H54 (cell line): ENCODE data around the gene TRIP12.
"Not testable (repeated sequence)": the region's sequence is repeated elsewhere in the genome, so short reads cannot be mapped to it uniquely, and the experiment has no call there.

Experiments
- DNase-seq: peaks from one replicate; pipeline ENCODE4 v3.0.0; 2011; ENCODE audit warnings: low spot score, mixed read lengths; ENCODE audit not compliant: insufficient read length
- FAIRE-seq: peaks from 3 replicates; lab custom pipeline; 2011; peaks lifted over from hg19 to GRCh38; lab: Jason Lieb, UNC
- POLR2A ChIP-seq: IDR thresholded peaks from 2 replicates; pipeline ENCODE4 v1.6.1; 2011; ENCODE audit warnings: low read depth, mild to moderate bottlenecking, low read length

The TRIP12 gene

DNA sequence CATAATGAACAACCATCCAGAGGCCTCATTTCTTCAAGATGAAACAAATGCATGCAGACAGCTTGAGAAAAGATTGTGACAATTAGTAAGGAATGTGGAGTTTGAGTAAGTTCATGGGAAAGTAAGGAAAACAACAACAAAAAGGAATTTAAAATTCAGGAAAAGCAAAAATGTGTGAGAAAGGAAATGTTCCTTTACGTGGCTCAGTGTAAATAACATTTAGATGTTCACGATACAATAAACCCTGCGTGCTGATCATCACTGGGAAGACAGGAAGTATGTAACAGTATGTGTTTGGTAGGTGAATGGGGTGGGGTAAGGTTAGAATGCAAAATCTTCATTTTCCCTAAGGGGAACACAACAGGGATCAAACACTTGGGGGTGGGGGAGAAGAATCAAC, 72.7 kb downstream of the TRIP12 start:
- DNase-seq (no peak), FAIRE-seq (peak; percentile 55)
- no peak for TF ChIP-seq POLR2A

DNA sequence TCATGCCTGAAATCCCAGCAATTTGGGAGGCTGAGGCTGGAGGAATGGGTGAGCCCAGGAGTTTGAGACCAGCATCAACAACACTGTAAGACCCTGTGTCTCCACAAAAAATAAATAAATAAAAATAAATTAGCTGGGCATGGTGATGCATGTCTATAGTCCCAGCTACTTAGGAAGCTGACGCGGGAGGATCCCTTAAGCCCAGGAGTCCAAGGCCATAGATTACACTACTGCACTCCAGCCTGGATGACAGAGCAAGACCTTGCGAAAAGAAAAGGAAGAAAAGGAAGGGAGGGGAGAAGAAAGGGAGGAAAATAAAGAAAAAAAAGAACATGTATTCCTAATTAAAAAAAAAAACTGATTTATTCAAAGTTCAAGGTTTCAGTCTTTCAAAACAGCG, 78.2 kb downstream of the TRIP12 start:
- no peak for DNase-seq
- FAIRE-seq = no peak
- TF ChIP-seq POLR2A = no peak

DNA sequence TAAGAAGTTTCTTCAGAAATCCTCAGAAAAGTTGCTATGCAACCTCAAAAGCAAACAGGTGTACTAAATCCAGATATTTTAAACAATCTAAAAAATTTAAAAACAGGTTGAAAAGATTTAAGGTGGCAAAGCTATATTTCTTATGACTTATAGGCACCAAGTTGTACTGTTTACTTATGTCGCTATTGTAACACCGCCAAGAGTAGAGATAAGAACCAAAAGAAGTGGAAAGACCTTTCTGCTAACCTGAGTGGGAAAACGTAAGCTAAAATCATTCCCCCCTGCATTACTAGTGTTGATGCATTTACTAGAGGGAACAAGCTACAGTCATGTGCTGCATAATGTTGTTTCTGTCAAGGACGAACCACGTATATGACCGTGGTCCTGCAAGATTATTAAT, 83.1 kb downstream of the TRIP12 start:
- TF ChIP-seq POLR2A = no peak
- DNase-seq (no peak), FAIRE-seq (peak; percentile 6)

DNA sequence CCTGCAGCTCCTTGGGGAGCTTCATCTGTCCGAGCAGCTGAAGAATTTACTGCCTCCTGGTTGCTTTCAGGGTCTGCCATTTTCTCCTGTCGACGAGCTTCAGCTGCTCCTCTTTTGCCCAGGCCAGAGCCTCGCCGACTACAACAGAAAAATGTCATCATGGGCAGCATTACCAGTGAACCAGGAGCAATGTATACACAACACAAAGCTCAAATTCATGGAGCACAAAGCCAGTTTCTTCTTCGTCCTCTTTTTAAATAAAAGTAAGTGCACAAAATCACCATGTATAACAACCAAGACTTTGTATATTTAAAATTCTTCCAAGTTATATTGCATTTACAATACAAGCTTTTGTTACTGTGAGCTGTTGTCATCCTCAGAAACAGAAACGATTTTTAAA, 85.0 kb downstream of the TRIP12 start:
- DNase-seq (no peak), FAIRE-seq (no peak)
- no peak for TF ChIP-seq POLR2A

DNA sequence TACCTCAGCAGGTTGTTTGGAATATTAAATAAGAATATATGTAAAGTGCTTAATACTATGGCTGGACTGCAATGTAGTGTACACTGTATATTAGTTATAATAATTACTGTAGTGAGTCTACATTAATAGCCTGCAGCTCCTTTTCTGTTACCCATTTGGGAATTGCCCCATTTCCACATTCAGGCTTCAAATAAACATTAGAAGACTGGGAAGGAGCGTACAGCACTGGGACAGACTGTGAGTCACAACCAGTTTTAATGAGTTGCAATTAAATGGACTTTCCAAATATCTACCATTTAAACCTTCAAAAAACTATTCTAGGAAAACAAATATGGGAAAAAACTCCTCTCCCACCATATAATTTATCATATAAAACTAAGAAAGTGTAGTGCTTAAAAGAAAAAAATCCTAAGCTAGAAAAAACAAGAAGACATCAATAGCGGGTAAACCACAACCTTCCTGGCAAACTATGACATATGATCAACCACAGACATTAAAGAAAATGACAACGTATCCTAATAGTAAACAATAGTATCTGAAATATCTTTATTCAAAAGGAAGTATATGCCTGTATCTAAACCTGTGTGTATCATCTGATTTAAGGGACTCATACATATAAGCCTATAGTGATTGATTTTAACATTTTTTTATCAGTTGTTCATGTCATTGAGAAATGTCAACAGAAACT, 86.1 kb downstream of the TRIP12 start:
- DNase-seq (no peak), FAIRE-seq (no peak)
- TF ChIP-seq POLR2A = no peak

DNA sequence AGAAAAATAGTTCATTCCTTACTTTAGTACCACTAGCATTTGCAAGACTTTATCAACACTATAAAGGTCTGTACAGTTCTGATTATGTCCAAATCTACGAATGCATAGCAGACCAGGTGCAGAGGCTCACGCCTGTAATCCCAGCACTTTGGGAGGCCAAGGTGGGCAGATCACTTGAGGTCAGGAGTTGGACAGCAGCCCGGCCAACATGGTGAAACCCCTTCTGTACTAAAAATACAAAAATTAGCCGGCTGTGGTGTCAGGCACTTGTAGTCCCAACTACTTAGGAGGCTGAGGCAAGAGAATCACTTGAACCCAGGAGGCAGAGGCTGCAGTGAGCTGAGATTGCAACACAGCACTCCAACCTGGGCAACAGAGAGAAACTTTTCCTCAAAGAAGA, 87.4 kb downstream of the TRIP12 start:
- FAIRE-seq, DNase-seq: not testable (repeated sequence)

DNA sequence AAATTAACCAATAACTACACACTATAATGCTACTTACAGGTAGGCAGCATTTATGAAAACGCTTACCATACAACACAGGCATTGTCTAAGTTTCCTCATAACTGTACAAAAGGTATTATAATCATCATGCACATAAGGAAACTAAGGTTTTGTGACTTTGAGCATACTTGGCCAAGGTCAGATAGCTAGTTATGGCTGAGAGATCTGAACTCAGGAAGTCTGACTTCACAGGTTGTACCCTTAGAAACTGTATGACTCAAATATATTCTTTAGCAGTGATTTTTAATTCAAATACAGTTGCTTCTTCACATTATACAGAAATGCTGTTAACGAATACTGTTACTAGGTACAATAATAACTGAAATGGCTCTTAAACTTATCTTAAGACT, 89.3 kb downstream of the TRIP12 start:
- TF ChIP-seq POLR2A = no peak
- no peak for DNase-seq
- FAIRE-seq = no peak

DNA sequence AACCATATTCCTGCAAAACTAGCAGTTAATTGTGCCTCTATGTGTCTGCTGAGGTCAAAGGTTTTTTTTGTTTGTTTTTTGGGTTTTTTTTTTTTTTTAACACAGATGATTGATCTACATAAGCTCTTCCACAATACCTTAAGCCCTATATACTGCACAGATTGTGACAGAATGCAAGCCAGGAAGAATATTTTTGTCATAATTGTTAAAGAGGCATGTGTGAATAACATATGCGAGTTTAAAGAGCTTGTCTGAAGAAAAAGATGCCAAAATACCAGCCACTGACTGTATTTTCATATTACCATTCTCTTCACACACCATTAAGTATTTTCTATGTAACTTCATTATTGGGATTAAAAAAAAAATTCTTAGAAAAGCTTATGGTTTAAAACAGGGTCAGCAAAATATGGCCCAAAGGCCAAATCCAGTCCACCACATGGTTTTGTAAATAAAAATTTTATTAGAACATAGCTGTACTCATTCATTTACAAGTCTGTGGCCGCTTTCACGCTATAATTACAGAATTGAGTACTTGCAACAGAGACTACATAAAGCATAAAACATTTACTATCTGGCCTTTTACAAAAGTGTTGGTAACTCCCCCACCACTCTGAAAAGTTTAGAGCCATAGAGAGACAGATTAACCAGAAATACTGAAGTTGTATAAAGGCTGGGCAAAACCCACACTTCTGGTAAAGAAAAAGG, 89.9 kb downstream of the TRIP12 start:
- peak; percentile 62 for FAIRE-seq
- no peak for DNase-seq
- TF ChIP-seq POLR2A = no peak

DNA sequence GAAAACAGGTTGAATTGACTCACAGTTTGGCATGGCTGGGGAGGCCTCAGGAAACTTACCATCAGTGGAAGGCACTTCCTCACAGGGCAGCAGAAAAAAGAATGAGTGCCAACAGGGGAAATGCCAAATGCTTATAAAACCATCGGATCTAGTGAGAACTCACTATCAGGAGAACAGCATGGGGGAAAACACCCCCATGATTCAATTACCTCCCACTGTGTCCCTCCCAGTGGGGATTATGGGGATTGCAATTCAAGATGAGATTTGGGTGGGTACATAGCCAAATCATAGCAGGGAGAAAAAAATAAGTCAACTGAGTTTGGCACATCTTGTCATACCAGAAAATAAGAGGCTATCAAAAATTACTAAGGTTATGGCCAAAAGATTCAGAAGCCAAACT, 96.3 kb downstream of the TRIP12 start:
- DNase-seq = no peak
- no peak for TF ChIP-seq POLR2A
- no peak for FAIRE-seq

DNA sequence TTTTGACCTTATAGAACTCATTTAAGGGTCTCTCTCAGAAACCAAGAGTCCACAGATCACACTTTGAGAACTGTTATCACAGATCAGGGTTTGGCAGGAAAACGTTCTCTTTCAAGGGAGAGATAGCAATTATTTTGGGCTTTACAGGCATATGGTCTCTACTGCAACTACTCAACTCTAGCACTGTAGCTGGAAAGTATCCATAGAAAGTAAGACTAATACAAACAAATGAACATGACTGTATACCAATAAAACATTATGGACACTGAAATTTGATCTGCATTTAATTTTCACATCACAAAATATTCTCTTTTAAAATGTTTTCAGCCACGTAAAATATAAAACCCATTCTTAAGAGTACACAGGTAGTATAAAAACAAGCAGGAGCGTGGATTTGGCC, 100.5 kb downstream of the TRIP12 start:
- DNase-seq (no peak), FAIRE-seq (no peak)
- TF ChIP-seq POLR2A = no peak

DNA sequence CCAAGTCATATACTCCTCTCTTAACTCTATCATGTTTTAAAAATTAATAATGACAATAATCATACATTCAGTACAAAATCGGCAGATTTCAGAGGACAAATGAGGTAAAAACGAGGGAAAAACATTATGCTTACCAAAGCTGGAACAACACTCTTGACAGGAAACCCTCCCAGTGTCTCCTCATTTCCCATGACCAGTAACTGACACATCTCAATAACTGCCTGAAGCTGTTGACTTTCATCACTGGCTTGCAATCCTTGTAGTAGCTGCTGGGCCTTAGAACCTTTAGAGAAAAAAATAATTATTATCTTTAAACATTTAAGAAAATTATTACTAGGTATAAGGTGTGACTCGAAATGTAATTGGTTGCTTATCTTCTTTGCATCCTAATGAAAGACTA, 103.6 kb downstream of the TRIP12 start:
- TF ChIP-seq POLR2A = no peak
- DNase-seq (no peak), FAIRE-seq (no peak)

DNA sequence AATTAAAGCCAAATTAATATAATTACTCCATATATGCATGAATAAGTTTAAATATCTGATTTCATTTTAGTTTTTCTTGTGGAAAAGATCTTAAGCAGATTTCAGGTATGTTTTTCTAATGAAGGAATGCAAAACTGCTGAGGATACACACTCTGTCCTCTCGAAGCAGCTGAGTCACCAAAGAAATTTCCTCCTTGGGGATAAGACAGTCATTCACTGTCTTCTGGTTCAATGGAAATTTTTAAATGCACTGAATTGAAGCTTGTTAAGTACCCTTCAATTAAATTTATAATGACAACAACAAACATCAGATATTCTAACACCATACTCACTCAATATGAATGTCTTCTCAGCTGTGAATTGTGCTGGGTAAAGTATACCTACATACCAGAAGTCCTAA, 106.0 kb downstream of the TRIP12 start:
- FAIRE-seq (peak; percentile 93), DNase-seq (peak; percentile 13)
- TF ChIP-seq POLR2A = no peak

DNA sequence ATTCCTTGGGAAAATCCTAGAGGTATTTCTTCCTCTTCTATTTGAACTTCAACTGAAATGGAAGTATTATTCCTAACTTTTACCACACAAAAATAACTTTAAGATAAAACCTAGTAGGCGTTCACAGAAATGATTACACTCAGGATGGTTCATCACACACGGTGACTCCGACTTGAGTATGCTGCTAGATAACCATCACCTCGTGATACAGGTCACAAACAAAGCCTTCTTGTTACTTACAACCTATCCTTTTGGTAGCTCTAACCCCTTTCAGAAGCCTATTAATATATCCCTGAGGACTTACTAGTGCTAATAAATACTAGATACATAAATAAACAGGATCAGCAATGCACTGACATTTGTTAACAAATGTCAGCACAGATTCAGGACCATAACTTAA, 106.5 kb downstream of the TRIP12 start:
- FAIRE-seq (no peak), DNase-seq (no peak)
- no peak for TF ChIP-seq POLR2A

DNA sequence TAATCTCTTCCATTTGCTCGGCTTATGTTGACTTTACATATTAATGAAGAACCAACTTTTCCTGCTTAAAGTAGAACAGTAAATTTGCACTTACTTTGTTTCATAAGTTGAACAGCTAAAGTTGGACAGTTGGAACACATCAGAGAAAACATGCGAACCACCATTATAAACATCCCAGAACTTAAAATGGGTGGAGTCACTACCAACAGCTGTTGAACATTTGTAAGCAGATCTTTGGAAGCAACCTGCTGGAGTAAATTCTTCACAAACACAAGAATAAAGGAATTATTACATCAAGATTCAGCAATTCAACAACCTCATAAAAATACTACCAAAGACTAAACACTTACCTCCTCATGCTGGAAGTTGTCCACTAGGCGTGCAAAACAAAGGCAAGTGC, 111.0 kb downstream of the TRIP12 start:
- no peak for TF ChIP-seq POLR2A
- DNase-seq (no peak), FAIRE-seq (peak; percentile 33)

DNA sequence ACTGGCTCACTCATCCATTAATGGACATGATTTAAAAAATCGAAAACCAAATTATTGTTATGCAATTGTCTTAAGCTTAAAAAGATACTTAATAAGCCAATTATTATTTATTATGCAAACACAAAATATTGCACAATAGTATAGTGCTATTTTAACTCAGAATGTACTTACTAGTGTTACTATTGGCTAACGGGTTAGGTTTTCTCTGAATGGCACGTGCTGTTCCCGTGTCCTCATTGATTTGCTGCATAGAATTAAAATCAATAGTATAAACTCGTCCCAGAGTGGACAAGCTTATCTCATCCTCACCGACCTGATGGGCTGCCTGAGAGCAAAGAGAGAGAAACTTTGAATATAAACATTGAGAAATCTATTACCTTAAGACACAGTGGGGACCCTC, 116.2 kb downstream of the TRIP12 start:
- TF ChIP-seq POLR2A = no peak
- no peak for FAIRE-seq
- DNase-seq = no peak
